ENCODE data around the gene SP3.

DNA sequence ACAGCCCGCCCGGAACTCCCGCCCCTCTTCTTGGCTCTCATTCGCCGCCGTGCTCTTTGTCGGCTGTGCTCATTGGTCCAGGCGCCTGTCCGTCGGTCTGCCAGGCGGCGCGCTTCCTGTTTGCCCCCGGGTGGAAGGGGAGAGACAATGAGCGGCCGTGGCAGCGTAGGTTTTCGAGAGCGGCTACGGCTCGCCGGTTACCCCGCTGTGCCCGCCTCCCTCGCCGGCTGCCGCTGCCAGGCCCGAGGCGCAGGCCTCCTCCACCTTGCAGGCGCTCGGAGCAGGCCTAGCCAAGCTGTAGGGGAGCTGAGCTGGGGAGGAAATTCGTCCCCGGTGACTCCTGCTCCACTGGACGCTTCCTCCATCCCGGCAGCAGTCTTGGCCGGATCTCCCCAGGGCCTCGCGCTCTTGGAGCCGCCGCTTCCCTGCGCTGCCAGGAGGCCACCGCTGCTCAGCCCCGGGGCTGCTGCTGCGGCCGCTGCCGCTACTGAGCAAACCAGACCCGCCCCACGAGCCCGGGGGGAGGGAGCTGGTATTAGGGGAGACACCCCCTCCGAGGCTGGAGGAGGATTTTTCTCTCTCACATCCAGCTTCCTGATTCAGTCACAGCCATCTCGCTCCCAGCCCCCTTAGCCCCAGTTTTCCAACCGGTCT is at the start of gene SP3:
- TF ChIP-seq CTCF (IDR thresholded peaks at IDR 0.05) = peak in 2 of 7 experiments; percentile 23 to 29
- TF ChIP-seq POLR2A (IDR thresholded peaks at IDR 0.05) = peak; percentile 89 to 94 (median 92)

All from body of pancreas (tissue), 4 donors.